ENCODE measurements around the gene PRR5.

The PRR5 gene

GRCh38 chr22:44722611-44723010 is 20.6 kb downstream of the PRR5 start:
- no peak for DNase-seq (ENCODE audit: low spot score)
- in situ Hi-C loops (cut with MboI; ENCODE audit: low sequenced_read_pairs, unreplicated experiment), result no loop called here
- TF ChIP-seq CTCF (IDR thresholded peaks at IDR 0.05; ENCODE audit: borderline replicate concordance, control extremely low read depth, extremely low read depth, insufficient read depth, missing control alignments), result no peak

GRCh38 chr22:44723801-44724200 is 21.8 kb downstream of the PRR5 start:
- in situ Hi-C loops (cut with MboI; ENCODE audit: low sequenced_read_pairs, unreplicated experiment), result no loop called here
- TF ChIP-seq CTCF (IDR thresholded peaks at IDR 0.05; ENCODE audit: borderline replicate concordance, control extremely low read depth, extremely low read depth, insufficient read depth, missing control alignments), result no peak
- no peak for DNase-seq (ENCODE audit: low spot score)

- no peak for TF ChIP-seq CTCF (IDR thresholded peaks at IDR 0.05; ENCODE audit: borderline replicate concordance, control extremely low read depth, extremely low read depth, insufficient read depth, missing control alignments)
- in situ Hi-C loops (cut with MboI; ENCODE audit: low sequenced_read_pairs, unreplicated experiment), result no loop called here
- DNase-seq (ENCODE audit: low spot score), result no peak
Observed at GRCh38 chr22:44724416-44724815, 22.4 kb downstream of the PRR5 start.

GRCh38 chr22:44724859-44725258 is 22.9 kb downstream of the PRR5 start:
- in situ Hi-C loops (cut with MboI; ENCODE audit: low sequenced_read_pairs, unreplicated experiment), result no loop called here
- TF ChIP-seq CTCF (IDR thresholded peaks at IDR 0.05; ENCODE audit: borderline replicate concordance, control extremely low read depth, extremely low read depth, insufficient read depth, missing control alignments), result no peak
- DNase-seq (ENCODE audit: low spot score), result no peak

GRCh38 chr22:44726439-44726838 is 24.4 kb downstream of the PRR5 start:
- DNase-seq (ENCODE audit: low spot score), result no peak
- in situ Hi-C loops (cut with MboI; ENCODE audit: low sequenced_read_pairs, unreplicated experiment), result no loop called here
- no peak for TF ChIP-seq CTCF (IDR thresholded peaks at IDR 0.05; ENCODE audit: borderline replicate concordance, control extremely low read depth, extremely low read depth, insufficient read depth, missing control alignments)

GRCh38 chr22:44727148-44727547 is 25.1 kb downstream of the PRR5 start:
- in situ Hi-C loops (cut with MboI; ENCODE audit: low sequenced_read_pairs, unreplicated experiment), result no loop called here
- no peak for DNase-seq (ENCODE audit: low spot score)
- no peak for TF ChIP-seq CTCF (IDR thresholded peaks at IDR 0.05; ENCODE audit: borderline replicate concordance, control extremely low read depth, extremely low read depth, insufficient read depth, missing control alignments)

- no peak for TF ChIP-seq CTCF (IDR thresholded peaks at IDR 0.05; ENCODE audit: borderline replicate concordance, control extremely low read depth, extremely low read depth, insufficient read depth, missing control alignments)
- no peak for DNase-seq (ENCODE audit: low spot score)
- in situ Hi-C loops (cut with MboI; ENCODE audit: low sequenced_read_pairs, unreplicated experiment), result no loop called here
Observed at GRCh38 chr22:44727709-44728108, 25.7 kb downstream of the PRR5 start.
